GM21717 (cell line): Measurements from ENCODE around the gene GSK3B.
A peak's percentile ranks its signal among the peaks of the same experiment; 100 is the strongest.
"Not testable (repeated sequence)": the region's sequence is repeated elsewhere in the genome, so short reads cannot be mapped to it uniquely, and the experiment has no call there.

ENCODE experiments used
- ATAC-seq: cut with Tn5 transposase; IDR thresholded peaks from one replicate; pipeline ENCODE4 v1.9.1; 2021; ENCODE audit warnings: mild to moderate bottlenecking, moderate library complexity; ENCODE audit not compliant: unreplicated experiment

The GSK3B gene

GRCh38 chr3:120057626-120058025 lies 36.6 kb downstream of the GSK3B start:
- ATAC-seq: no peak

DNA sequence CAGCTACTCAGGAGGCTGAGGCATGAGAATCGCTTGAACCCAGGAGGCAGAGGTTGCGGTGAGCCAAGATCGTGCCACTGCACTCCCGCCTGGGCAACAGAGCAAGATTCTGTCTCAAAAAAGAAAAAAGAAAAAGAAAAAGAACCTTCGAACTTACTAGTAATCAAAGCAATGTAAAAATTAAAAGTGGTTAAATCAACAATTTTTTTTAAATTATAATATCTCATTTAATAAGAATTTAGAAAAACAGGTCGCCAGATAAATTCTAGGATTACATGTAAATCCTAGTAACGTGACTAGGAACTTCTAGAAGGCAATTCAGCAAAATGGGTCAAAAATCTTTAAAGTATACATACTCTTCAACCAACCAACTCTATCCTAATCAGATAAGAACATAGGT lies 37.2 kb downstream of the GSK3B start:
- ATAC-seq: no peak

DNA sequence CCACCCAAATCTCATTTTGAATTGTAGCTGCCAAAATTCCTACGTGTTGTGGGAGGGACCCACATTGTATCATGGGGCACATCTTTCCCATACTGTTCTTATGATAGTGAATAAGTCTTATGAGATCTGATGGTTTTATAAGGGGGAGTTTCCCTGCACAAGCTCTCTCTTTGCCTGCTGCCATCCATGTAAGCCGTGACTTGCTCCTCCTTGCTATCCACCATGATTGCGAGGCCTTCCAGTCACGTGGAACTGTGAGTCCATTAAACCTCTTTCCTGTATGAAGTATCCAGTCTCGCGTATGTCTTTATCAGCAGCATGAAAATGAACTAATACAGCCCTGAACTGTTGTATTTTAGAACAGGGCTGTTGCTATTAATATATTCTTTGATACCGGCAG lies 40.6 kb downstream of the GSK3B start:
- not testable (repeated sequence) for ATAC-seq

DNA sequence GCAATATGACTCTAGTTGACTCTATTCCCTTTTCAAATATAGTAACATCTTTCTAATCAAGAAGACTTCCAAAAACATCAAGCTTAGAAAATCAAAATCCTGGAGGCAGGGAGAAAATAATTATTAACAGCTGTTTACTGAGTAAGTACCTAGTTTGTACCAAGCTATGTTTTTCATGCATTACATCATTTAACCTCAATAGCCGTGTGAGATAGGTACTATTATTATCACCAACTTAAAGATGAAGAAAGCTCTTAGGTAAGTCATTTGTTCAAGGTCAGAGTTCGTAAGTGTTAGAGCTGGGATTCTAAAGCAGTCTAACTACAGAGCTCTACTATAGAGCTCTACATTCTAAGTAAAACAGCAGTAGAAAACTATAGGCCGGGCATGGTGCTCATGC lies 41.6 kb downstream of the GSK3B start:
- ATAC-seq: no peak

- peak; percentile 80 for ATAC-seq
Measured at GRCh38 chr3:120052225-120052624, 42.0 kb downstream of the GSK3B start.

- not testable (repeated sequence) for ATAC-seq
Measured at GRCh38 chr3:120051570-120051969, 42.7 kb downstream of the GSK3B start.

DNA sequence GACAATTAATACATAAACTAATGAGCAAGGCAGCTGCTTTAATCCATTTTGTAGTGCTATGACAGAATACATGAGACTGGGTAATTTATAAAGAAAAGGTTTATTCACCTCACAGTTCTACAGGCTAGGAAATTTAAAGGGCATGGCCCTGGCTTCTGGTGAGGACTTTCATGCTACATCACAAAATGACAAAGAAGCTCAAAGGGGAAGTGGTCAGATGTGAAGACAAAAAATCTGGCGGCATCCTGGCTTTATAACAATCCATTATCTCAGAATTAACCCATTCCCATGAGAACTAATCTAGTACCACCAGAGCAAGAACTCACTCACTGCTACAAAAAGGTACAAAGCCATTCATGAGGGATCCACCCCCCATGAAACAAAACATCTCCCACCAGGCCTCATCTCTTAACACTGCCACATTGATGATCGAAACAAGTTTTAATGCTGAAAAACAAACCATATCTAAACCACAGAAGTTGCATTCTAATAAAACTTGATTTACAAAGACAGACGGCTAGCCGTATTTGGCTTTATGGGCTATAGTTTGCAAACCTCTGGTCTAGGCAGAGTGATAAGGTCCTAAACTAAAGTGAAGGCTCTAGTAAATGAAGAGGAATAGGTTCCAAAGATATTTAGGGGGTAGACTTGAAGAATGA lies 44.2 kb downstream of the GSK3B start:
- no peak for ATAC-seq

DNA sequence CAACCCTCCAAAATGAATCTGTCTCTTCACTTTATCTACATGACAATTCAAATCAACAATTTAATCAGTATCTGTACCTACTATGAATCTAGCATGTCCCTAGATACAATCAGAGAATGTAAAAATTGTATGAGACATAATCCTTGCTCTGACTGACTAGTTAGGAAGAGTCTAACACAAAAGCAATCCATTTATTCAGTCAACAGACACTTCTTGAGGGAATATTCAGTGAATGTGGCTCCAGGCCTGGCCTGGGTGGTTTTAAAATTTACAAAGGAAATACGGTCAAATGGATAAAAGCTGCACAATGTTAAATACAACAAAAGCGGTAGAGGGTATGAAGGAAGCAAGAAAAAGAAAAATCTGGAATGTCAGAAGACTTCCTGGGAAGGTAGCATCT lies 45.2 kb downstream of the GSK3B start:
- no peak for ATAC-seq

DNA sequence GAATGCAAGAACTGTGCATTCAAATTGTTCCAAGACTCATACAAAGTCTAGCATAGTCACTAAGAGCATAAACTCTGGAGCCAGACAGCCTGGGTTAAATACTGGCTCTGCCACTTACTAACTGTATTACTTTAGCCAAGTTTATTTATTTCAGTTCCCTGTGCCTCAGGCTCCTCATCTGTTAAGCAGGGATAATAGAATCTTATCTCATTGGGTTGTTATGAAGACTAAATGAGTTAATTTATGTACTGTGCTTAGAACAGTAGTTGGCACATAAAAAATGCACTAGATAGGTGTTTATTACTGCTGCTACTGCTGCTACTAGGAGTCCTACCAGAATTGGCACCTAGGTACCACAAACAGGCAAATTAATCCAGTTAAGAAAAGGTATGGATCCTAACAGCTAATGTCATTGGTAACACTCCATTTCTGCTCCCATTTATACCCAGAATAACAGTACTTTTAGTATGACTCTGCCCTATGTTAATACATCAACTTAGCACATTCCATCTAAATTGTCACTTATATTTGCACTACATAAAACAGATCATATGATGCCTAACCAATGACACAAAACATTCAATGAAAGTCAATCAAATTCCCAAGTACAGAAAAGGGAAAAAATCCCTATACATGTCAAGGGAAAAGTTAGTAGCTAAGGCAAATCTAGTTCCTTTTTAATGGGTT lies 45.7 kb downstream of the GSK3B start:
- ATAC-seq: no peak

DNA sequence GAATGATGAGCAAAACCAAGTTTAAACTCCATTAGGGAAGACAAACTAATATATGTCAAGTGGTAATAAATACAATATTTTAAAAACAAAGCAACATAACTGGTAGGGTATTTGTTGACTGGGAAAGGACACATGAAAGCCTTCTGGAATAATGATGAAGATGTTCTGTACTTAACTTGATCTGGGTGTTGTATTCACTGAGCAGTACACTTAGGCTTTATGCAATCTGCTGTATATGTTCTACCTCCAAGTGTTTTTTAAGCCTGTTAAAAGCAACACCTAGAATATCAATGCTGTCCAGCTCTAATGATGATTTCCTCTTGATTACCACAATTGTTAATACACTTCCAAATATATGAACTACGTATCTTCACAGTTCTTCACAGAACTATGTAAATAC lies 46.6 kb downstream of the GSK3B start:
- ATAC-seq: no peak

- ATAC-seq: no peak
Measured at GRCh38 chr3:120040813-120041377, 53.4 kb downstream of the GSK3B start.

- ATAC-seq: no peak
Measured at GRCh38 chr3:120039642-120040610, 54.3 kb downstream of the GSK3B start.

- no peak for ATAC-seq
Measured at GRCh38 chr3:120033596-120033995, 60.7 kb downstream of the GSK3B start.

GRCh38 chr3:120031561-120031960 lies 62.7 kb downstream of the GSK3B start:
- no peak for ATAC-seq

DNA sequence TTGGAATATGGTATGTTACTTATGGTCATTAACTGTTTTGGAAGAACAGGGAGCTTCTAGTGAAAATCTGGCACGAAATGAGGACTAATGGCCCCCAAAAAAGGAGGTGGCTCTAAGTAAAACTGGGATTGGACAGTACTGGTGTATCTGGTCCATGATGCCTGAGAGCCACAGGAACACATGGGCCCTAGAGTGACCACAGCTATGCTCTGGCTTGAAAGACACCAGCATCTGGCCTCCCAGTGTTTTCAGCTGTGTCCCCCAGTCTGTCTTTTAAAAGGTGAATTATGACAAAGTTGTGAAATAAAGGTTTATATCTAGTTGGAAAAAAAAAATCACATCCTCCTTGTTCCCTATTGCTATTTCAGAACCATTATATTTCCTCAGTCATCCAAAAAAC lies 64.5 kb downstream of the GSK3B start:
- ATAC-seq: no peak

- ATAC-seq: no peak
Measured at GRCh38 chr3:120028271-120029047, 65.8 kb downstream of the GSK3B start.

DNA sequence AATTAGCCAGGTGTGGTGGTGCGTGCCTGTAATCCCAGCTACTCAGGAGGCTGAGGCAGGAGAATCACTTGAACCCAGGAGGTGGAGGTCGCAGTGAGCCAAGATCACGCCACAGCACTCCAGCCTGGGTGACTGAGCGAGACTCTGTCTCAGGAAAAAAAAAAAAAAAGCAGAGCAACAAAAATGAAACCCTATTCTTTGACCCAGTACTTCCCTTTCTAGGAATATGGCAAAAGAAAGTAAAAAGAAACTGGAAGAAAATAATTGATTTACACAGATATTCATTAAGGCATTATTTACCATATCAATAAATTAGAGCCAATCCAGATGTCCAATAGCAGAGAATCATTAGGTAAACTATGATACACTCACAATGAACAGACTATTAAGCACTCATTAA lies 67.0 kb downstream of the GSK3B start:
- ATAC-seq: no peak

- ATAC-seq: no peak
Measured at GRCh38 chr3:120025520-120025919, 68.7 kb downstream of the GSK3B start.

DNA sequence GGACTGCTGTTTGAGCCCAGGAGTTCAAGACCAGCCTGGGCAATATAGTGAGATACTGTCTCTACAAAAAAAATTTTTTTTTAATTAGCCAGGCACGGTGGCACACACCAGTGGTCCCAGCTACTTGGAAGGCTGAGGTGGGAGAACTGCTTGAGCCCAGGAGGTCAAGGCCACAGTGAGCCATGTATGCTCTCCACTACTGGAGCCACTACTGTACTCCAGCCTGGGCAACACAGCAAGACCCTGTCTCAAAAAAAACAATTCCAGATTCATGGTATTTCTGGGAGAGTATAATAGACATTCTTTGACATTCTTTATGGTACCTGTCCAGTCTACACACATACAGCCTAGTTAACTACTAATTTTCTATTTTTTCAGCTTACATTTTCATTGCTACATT lies 70.1 kb downstream of the GSK3B start:
- ATAC-seq: no peak

DNA sequence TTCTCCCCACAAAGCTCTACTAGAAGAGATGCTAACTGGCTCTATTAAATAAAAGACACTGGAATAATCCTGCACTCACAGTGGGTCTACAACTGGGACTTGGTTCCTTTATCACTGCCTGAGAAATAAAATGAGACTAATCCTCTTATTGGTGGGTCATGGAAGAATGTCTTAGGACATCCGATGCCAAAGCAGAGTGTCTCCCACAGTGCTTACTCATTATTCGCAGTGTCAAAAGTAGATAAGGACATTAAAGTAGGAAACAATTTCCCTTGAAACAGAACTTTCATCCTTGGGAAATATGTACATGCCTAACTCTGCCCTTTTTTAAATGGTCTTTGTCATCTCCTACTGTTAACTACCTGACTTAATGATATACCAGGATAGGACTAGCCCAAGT lies 71.5 kb downstream of the GSK3B start:
- ATAC-seq: no peak

DNA sequence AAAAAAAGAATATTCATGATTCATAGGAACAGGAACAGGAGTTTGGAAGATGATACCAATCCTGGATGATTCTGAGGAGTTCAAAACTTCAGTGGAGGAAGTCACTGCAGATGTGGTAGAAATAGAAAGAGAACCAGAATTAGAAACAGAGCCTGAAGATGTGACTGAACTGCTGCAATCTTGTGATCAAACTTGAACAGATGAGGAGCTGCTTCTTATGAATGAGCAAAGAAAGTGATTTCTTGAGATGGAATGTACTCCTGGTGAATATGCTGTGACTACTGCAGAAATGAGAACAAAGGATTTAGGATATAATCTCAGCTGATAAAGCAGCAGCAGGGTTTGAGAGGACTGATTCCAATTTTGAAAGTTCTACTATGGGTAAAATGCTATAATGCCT lies 72.7 kb downstream of the GSK3B start:
- no peak for ATAC-seq
